HCT116 (cell line): ENCODE measurements around the gene OVOL2. TPM values are rescaled to one million over a fixed set of nuclear protein-coding genes. Genes with fewer than 3 reads are reported as not detected.
"Not testable (repeated sequence)": the region's sequence is repeated elsewhere in the genome, so short reads cannot be mapped to it uniquely, and the experiment has no call there.

Experiments used
- ATAC-seq: fragments of 200-7000 bp; cut with Tn5 transposase; 2 replicates; pipeline ENCODE4 v1.9.1; 2020; ENCODE audit warnings: mild to moderate bottlenecking, moderate library complexity
- BruUV-seq: library from RNA; stranded (reverse); fragments of 400-500 nt; replicated peaks from 2 replicates; lab custom pipeline; 2021; lab: Mats Ljungman, UMichigan
- CTCF ChIA-PET: fragments of 300-600 bp; sonication (Branson Sonifier 250); formaldehyde crosslinking; loops from one replicate; lab custom pipeline; 2021; ENCODE audit warnings: antibody characterized with exemption; lab: Charles Lee
- POLR2A ChIA-PET: fragments of 300-600, 350-600 bp; sonication (Branson Sonifier 250); formaldehyde crosslinking; loops from one replicate; lab custom pipeline; 2021; ENCODE audit warnings: antibody characterized with exemption; lab: Charles Lee
- RAD21 ChIA-PET, 2 experiments: fragments of 300-600 bp; sonication (Branson Sonifier 250); formaldehyde crosslinking; loops; one replicate each; lab custom pipeline; 2023; ENCODE audit warnings: low total read pairs in 2 of 2; ENCODE audit not compliant: uncharacterized antibody in 2 of 2, unreplicated experiment in 2 of 2, low non-redundant PET in 1 of 2; lab: Charles Lee
- DNase-seq: peaks from one replicate; pipeline ENCODE4 v3.0.0-alpha.2; 2010; ENCODE audit warnings: low read depth, low spot score
- H2AFZ ChIP-seq: fragments of 200-600 bp; shearing (Covaris generic), sonication (generic); 2 replicates; pipeline ENCODE4 v1.6.1; 2017; ENCODE audit warnings: low read depth, mixed run types, mixed read lengths, antibody characterized with exemption, low read length; ENCODE audit not compliant: poor library complexity, severe bottlenecking
- H3K27ac ChIP-seq: 2 replicates; pipeline ENCODE4 v1.5.1; 2012; ENCODE audit warnings: low read depth, low read length
- H3K27me3 ChIP-seq: fragments of 200-600 bp; sonication (generic); 2 replicates; pipeline ENCODE4 v1.6.1; 2016; ENCODE audit warnings: mixed run types, low read length, mixed read lengths; ENCODE audit not compliant: insufficient read depth
- H3K36me3 ChIP-seq, 2 experiments: fragments of 200-500 bp in 1 of 2; fragments of 200-600 bp in 1 of 2; sonication (Bioruptor generic) in 1 of 2; sonication (generic) in 1 of 2; 2 replicates each; pipeline versions ENCODE4 v1.5.1 to v1.6.1; 2014 to 2016; ENCODE audit warnings: low read length in 2 of 2, inconsistent platforms in 1 of 2, mixed read lengths in 1 of 2, mixed run types in 1 of 2; ENCODE audit not compliant: insufficient read depth in 2 of 2, control insufficient read depth in 1 of 2
- H3K4me1 ChIP-seq, 2 experiments: fragments of 200-600 bp in 1 of 2; sonication (generic) in 1 of 2; 2 replicates each; pipeline versions ENCODE4 v1.5.1 to v1.6.1; 2012 to 2017; ENCODE audit warnings: low read length in 2 of 2, inconsistent platforms in 1 of 2, mild to moderate bottlenecking in 1 of 2, mixed read lengths in 1 of 2, mixed run types in 1 of 2, moderate library complexity in 1 of 2; ENCODE audit not compliant: insufficient read depth in 2 of 2, control insufficient read depth in 1 of 2
- H3K4me2 ChIP-seq: fragments of 200-600 bp; sonication (generic); 2 replicates; pipeline ENCODE4 v1.6.1; 2017; ENCODE audit warnings: mixed run types, low read length, mixed read lengths
- H3K4me3 ChIP-seq, 2 experiments: fragments of 200-600 bp in 1 of 2; sonication (generic) in 1 of 2; replicated peaks in 1 of 2; 2 replicates each; pipeline ENCODE4 v1.5.1; 2011 to 2016; ENCODE audit warnings: low read length in 2 of 2, control low read depth in 1 of 2, low read depth in 1 of 2, mild to moderate bottlenecking in 1 of 2, mixed read lengths in 1 of 2, mixed run types in 1 of 2
- H3K79me2 ChIP-seq: fragments of 200-600 bp; sonication (generic); 2 replicates; pipeline ENCODE4 v1.6.1; 2017; ENCODE audit warnings: mild to moderate bottlenecking, mixed run types, low read length, moderate library complexity, mixed read lengths; ENCODE audit not compliant: insufficient read depth
- H3K9ac ChIP-seq: fragments of 200-600 bp; sonication (generic); 2 replicates; pipeline ENCODE4 v1.6.1; 2016; ENCODE audit warnings: low read length, mixed read lengths
- H3K9me2 ChIP-seq: fragments of 200-600 bp; sonication (generic), shearing (Covaris generic); 2 replicates; pipeline ENCODE4 v1.6.1; 2017; ENCODE audit warnings: mixed run types, mild to moderate bottlenecking, moderate library complexity; ENCODE audit not compliant: insufficient read depth
- H3K9me3 ChIP-seq, 2 experiments: fragments of 200-500 bp in 1 of 2; fragments of 200-600 bp in 1 of 2; sonication (Bioruptor generic) in 1 of 2; sonication (generic) in 1 of 2; 2 replicates each; pipeline ENCODE4 v1.6.1; 2014 to 2017; ENCODE audit warnings: low read length in 2 of 2, mixed read lengths in 2 of 2, inconsistent platforms in 1 of 2, low read depth in 1 of 2, mild to moderate bottlenecking in 1 of 2, mixed run types in 1 of 2, moderate library complexity in 1 of 2; ENCODE audit not compliant: control insufficient read depth in 1 of 2, insufficient read depth in 1 of 2
- H4K20me1 ChIP-seq: fragments of 200-600 bp; sonication (generic), shearing (Covaris generic); 2 replicates; pipeline ENCODE4 v1.6.1; 2017; ENCODE audit warnings: mixed run types, mild to moderate bottlenecking, moderate library complexity; ENCODE audit not compliant: insufficient read depth
- CEBPB ChIP-seq: IDR thresholded peaks from 2 replicates; pipeline ENCODE4 v1.6.1; 2012; ENCODE audit warnings: low read depth
- EGR1 ChIP-seq: IDR thresholded peaks from 2 replicates; pipeline ENCODE4 v1.6.1; 2012; ENCODE audit warnings: low read depth
- EZH2 ChIP-seq: fragments of 200-600 bp; sonication (generic); IDR thresholded peaks from 2 replicates; pipeline ENCODE4 v1.6.1; 2017; ENCODE audit warnings: antibody characterized with exemption, mixed run types
- JUND ChIP-seq: IDR thresholded peaks from 2 replicates; pipeline ENCODE4 v1.6.1; 2012
- POLR2AphosphoS5 ChIP-seq: IDR thresholded peaks from 2 replicates; pipeline ENCODE4 v1.6.1; 2011; ENCODE audit warnings: mild to moderate bottlenecking, low read depth, low read length, moderate library complexity
- SIN3A ChIP-seq: IDR thresholded peaks from 2 replicates; pipeline ENCODE4 v1.6.1; 2012; ENCODE audit warnings: low read depth
- YY1 ChIP-seq: IDR thresholded peaks from 2 replicates; pipeline ENCODE4 v1.6.1; 2011; ENCODE audit warnings: low read length, low read depth, moderate library complexity, mild to moderate bottlenecking; ENCODE audit not compliant: insufficient replicate concordance; ENCODE audit errors: extremely low read depth
- ZFX ChIP-seq: fragments of 450-650 bp; IDR thresholded peaks from 2 replicates; pipeline ENCODE4 v1.6.1; 2017
- ZNF274 ChIP-seq: fragments of 200-500 bp; sonication (Bioruptor generic); IDR thresholded peaks from 2 replicates; pipeline ENCODE4 v1.6.1; 2014; ENCODE audit warnings: mild to moderate bottlenecking, low read depth, low read length, inconsistent platforms
- intact Hi-C: fragments of 100-400 bp; cut with micrococcal nuclease; formaldehyde crosslinking; loops from 2 replicates; pipeline ENCODE4 v1.10.0; 2022
- total RNA-seq: library from RNA; stranded (reverse); gene quantifications from one replicate; pipeline ENCODE4 v1.2.1, GENCODE V29; 2021; ENCODE audit not compliant: unreplicated experiment
- TF ChIP-seq, protein P1 (sequence below): IDR thresholded peaks from 2 replicates; pipeline ENCODE4 v1.6.1; 2012
- TF ChIP-seq, protein P2 (sequence below): IDR thresholded peaks from 2 replicates; pipeline ENCODE4 v1.6.1; 2012
- TF ChIP-seq, protein P3 (sequence below): IDR thresholded peaks from 2 replicates; pipeline ENCODE4 v1.6.1; 2012; ENCODE audit warnings: low read depth

Gene OVOL2
- total RNA-seq, 1 experiment from 2014 or later = 0.86 TPM

DNA sequence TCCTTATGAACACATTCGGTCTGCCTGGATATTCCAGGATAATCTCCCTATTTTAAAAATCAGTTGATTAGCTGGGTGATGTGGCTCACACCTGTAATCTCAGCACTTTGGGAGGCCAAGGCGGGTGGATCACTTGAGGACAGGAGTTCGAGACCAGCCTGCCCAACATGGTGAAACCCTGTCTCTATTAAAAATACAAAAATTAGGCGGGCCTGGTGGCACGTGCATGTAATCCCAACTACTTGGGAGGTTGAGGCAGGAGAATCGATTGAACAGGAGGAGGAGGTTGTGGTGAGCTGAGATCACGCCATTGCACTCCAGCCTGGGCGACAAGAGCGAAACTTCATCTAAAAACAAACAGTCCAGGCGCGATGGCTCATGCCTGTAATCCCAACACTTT lies 31.1 kb upstream of the OVOL2 start:
- POLR2A ChIA-PET, H3K4me1 ChIP-seq, H3K27me3 ChIP-seq, DNase-seq, RAD21 ChIA-PET, CTCF ChIA-PET, H2AFZ ChIP-seq, H3K79me2 ChIP-seq, ATAC-seq, H3K4me3 ChIP-seq, H4K20me1 ChIP-seq, H3K36me3 ChIP-seq, H3K9ac ChIP-seq, intact Hi-C loops, H3K9me3 ChIP-seq, H3K27ac ChIP-seq, BruUV-seq, H3K9me2 ChIP-seq, H3K4me2 ChIP-seq: not testable (repeated sequence)

DNA sequence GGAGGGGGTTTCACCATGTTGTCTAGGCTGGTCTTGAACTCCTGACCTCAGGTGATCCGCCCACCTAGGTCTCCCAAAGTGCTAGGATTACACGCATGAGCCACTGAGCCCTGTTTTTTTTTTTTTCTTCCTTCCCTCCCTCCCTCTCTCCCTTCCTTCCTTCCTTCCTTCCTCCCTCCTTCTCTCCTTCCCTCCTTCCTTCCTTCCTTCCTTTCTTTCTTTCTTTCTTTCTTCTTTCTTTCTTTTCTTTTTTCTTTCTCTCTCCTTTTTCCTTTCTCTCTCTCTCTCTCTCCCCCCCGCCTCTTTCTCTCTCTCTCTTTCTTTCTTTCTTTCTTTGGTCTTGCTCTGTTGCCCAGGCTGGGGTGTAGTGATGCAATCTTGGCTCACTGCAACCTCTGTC lies 30.6 kb upstream of the OVOL2 start:
- CTCF ChIA-PET, DNase-seq, H3K4me3 ChIP-seq, BruUV-seq, H3K79me2 ChIP-seq, H3K27ac ChIP-seq, H3K27me3 ChIP-seq, intact Hi-C loops, H3K9ac ChIP-seq, RAD21 ChIA-PET, H3K4me1 ChIP-seq, POLR2A ChIA-PET, ATAC-seq, H3K9me3 ChIP-seq, H3K36me3 ChIP-seq, H3K9me2 ChIP-seq, H3K4me2 ChIP-seq, H4K20me1 ChIP-seq, H2AFZ ChIP-seq: not testable (repeated sequence)

DNA sequence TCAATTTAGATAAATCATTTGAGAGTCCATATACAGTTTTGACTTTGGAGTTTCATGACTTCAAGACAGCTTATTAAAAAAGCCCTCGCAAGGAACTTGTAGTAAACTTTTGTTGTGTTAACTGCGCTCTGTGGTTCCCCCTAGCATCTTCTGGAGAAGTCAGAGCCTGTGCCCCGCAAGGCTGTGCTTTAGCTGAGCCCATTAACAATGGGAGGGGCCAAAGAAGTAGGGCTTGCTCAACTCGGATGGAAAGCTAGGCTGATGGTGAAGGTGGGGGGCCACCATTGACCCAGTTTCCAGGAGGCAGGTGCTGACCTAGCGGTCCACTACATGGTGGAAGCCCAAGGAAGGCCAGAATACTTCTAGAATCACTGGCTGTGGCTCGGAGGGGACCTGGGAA lies 29.3 kb upstream of the OVOL2 start:
- H3K9ac ChIP-seq = no peak overlapping the region
- CTCF ChIA-PET = no interaction called here
- H2AFZ ChIP-seq = no peak overlapping the region
- H3K27me3 ChIP-seq = no peaks in the 10 kb centered on the region
- H3K4me2 ChIP-seq = no peak overlapping the region
- H4K20me1 ChIP-seq = no peaks in the 10 kb centered on the region
- no peak for ATAC-seq
- intact Hi-C loops = no loop called here
- H3K9me3 ChIP-seq = no peaks in the 10 kb centered on the region
- H3K4me3 ChIP-seq = no peak overlapping the region
- DNase-seq = no peak
- BruUV-seq = no TSS peak
- TF ChIP-seq ZFX (no peak), CEBPB (no peak), YY1 (no peak), EGR1 (no peak), SIN3A (no peak), EZH2 (no peak), JUND (no peak), ZNF274 (no peak), POLR2AphosphoS5 (no peak)
- TF ChIP-seq, protein P1, sequence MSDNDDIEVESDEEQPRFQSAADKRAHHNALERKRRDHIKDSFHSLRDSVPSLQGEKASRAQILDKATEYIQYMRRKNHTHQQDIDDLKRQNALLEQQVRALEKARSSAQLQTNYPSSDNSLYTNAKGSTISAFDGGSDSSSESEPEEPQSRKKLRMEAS = no peak
- TF ChIP-seq, protein P2, sequence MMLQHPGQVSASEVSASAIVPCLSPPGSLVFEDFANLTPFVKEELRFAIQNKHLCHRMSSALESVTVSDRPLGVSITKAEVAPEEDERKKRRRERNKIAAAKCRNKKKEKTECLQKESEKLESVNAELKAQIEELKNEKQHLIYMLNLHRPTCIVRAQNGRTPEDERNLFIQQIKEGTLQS = no peak
- TF ChIP-seq, protein P3, sequence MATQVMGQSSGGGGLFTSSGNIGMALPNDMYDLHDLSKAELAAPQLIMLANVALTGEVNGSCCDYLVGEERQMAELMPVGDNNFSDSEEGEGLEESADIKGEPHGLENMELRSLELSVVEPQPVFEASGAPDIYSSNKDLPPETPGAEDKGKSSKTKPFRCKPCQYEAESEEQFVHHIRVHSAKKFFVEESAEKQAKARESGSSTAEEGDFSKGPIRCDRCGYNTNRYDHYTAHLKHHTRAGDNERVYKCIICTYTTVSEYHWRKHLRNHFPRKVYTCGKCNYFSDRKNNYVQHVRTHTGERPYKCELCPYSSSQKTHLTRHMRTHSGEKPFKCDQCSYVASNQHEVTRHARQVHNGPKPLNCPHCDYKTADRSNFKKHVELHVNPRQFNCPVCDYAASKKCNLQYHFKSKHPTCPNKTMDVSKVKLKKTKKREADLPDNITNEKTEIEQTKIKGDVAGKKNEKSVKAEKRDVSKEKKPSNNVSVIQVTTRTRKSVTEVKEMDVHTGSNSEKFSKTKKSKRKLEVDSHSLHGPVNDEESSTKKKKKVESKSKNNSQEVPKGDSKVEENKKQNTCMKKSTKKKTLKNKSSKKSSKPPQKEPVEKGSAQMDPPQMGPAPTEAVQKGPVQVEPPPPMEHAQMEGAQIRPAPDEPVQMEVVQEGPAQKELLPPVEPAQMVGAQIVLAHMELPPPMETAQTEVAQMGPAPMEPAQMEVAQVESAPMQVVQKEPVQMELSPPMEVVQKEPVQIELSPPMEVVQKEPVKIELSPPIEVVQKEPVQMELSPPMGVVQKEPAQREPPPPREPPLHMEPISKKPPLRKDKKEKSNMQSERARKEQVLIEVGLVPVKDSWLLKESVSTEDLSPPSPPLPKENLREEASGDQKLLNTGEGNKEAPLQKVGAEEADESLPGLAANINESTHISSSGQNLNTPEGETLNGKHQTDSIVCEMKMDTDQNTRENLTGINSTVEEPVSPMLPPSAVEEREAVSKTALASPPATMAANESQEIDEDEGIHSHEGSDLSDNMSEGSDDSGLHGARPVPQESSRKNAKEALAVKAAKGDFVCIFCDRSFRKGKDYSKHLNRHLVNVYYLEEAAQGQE = no peak
- TF ChIP-seq, all 23 proteins: peak for 0
- POLR2A ChIA-PET = no interaction called here
- Histone ChIP-seq H3K9me2 (no peaks in the 10 kb centered on the region), H3K27ac (no peak overlapping the region), H3K36me3 (no peaks in the 10 kb centered on the region), H3K79me2 (no peaks in the 10 kb centered on the region), H3K4me1 (no peaks in the 10 kb centered on the region)
- RAD21 ChIA-PET = no interaction called here
